PC-9 (cell line): ENCODE measurements around the gene AGPAT3.

Experiments used
- EZH2 ChIP-seq: fragments of 200-600 bp; sonication (generic); IDR thresholded peaks from 2 replicates; pipeline ENCODE4 v1.8.0; 2017; ENCODE audit warnings: antibody characterized with exemption, low read depth
- TF ChIP-seq, protein P1 (sequence below): fragments of 200-600 bp; sonication (generic); conservative IDR thresholded peaks from 2 replicates; pipeline ENCODE4 v1.6.1; 2017; ENCODE audit warnings: mixed run types, antibody characterized with exemption, mild to moderate bottlenecking, moderate library complexity

DNA sequence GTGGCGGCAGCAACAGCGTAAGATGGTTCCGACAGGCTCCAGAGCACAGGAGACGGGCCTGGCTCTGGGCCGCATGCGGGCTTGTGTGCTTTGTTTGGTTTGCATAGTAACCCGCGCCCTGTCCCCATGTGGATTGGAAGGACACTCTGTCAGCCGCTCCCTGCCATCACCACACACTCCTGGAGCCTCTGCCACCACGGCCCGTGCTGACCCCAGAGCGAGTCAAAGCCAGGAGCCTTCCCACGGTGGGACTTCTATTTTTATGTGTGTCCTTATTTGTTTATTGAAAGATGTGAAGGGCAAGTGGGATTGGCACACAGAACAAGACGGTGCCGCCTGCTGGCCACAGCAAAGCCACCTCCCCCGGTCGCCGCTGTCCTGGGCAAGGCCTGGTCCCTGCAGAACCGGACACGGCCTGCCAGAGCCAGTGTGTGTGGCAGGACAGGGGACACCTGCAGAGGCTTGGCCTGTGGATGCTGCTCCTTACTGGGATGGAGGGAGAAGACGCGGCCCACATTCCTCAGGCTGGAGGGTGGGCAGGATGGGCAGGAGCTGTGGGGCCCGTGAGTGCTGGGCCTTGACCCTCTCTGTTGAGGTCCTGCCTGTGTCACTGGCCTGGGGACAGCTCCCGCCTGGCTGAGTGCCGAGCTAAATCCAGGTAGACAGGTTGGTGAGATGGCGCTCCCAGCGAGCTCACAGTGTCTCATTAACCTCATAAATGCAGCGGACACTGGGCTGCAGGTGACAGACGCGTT, 64.4 kb downstream of the AGPAT3 start:
- no peak for TF ChIP-seq EZH2
- TF ChIP-seq, protein P1, sequence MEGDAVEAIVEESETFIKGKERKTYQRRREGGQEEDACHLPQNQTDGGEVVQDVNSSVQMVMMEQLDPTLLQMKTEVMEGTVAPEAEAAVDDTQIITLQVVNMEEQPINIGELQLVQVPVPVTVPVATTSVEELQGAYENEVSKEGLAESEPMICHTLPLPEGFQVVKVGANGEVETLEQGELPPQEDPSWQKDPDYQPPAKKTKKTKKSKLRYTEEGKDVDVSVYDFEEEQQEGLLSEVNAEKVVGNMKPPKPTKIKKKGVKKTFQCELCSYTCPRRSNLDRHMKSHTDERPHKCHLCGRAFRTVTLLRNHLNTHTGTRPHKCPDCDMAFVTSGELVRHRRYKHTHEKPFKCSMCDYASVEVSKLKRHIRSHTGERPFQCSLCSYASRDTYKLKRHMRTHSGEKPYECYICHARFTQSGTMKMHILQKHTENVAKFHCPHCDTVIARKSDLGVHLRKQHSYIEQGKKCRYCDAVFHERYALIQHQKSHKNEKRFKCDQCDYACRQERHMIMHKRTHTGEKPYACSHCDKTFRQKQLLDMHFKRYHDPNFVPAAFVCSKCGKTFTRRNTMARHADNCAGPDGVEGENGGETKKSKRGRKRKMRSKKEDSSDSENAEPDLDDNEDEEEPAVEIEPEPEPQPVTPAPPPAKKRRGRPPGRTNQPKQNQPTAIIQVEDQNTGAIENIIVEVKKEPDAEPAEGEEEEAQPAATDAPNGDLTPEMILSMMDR = no peak
